H9 (cell line): ENCODE results near the gene VIT. TPM values are rescaled to one million over a fixed set of nuclear protein-coding genes. Genes with fewer than 3 reads are reported as not detected.

ENCODE experiments used
- DNase-seq: peaks from one replicate; pipeline ENCODE4 v3.0.0-alpha.2; 2017
- H2AFZ ChIP-seq: one replicate; pipeline ENCODE4 v1.6.1; 2013; ENCODE audit warnings: mild to moderate bottlenecking, low read length, control low read depth, moderate library complexity
- H2AK5ac ChIP-seq: 2 replicates; pipeline ENCODE4 v1.6.1; 2013; ENCODE audit warnings: low read length, control low read depth, mixed read lengths; ENCODE audit not compliant: insufficient read length
- H2BK120ac ChIP-seq: one replicate; pipeline ENCODE4 v1.6.1; 2013; ENCODE audit warnings: low read depth, mild to moderate bottlenecking, low read length, control low read depth, inconsistent platforms; ENCODE audit not compliant: poor library complexity, severe bottlenecking
- H2BK12ac ChIP-seq: 2 replicates; pipeline ENCODE4 v1.6.1; 2013; ENCODE audit warnings: low read length, control low read depth, mixed read lengths, low read depth; ENCODE audit not compliant: insufficient read length
- H2BK15ac ChIP-seq: 2 replicates; pipeline ENCODE4 v1.6.1; 2013; ENCODE audit warnings: low read depth, low read length, control low read depth
- H2BK20ac ChIP-seq: one replicate; pipeline ENCODE4 v1.6.1; 2013; ENCODE audit warnings: low read depth, mild to moderate bottlenecking, low read length, control low read depth, inconsistent platforms; ENCODE audit not compliant: poor library complexity, severe bottlenecking
- H2BK5ac ChIP-seq: 2 replicates; pipeline ENCODE4 v1.6.1; 2013; ENCODE audit warnings: low read length, control low read depth, mixed read lengths; ENCODE audit not compliant: insufficient read length
- H3K14ac ChIP-seq: 2 replicates; pipeline ENCODE4 v1.6.1; 2013; ENCODE audit warnings: low read length, control low read depth; ENCODE audit not compliant: insufficient read depth
- H3K18ac ChIP-seq: 2 replicates; pipeline ENCODE4 v1.6.1; 2013; ENCODE audit warnings: low read depth, mild to moderate bottlenecking, mixed read lengths, low read length, control low read depth; ENCODE audit not compliant: insufficient read length
- H3K23ac ChIP-seq: 2 replicates; pipeline ENCODE4 v1.6.1; 2013; ENCODE audit warnings: low read length, control low read depth, mixed read lengths, low read depth; ENCODE audit not compliant: insufficient read length
- H3K23me2 ChIP-seq: 2 replicates; pipeline ENCODE4 v1.6.1; 2013; ENCODE audit warnings: low read depth, mild to moderate bottlenecking, mixed read lengths, low read length, control low read depth; ENCODE audit not compliant: insufficient read length, poor library complexity, severe bottlenecking
- H3K27ac ChIP-seq: 2 replicates; pipeline ENCODE4 v1.5.1; 2013; ENCODE audit warnings: low read length, control low read depth, mixed read lengths, low read depth; ENCODE audit not compliant: insufficient read length
- H3K27me3 ChIP-seq: 2 replicates; pipeline ENCODE4 v1.6.1; 2013; ENCODE audit warnings: low read length, control low read depth, inconsistent platforms; ENCODE audit not compliant: insufficient read depth
- H3K4ac ChIP-seq: 2 replicates; pipeline ENCODE4 v1.6.1; 2013; ENCODE audit warnings: low read depth, mild to moderate bottlenecking, control low read depth, inconsistent platforms, low read length, moderate library complexity
- H3K4me1 ChIP-seq: 2 replicates; pipeline ENCODE4 v1.6.1; 2013; ENCODE audit warnings: low read length, control low read depth, inconsistent platforms; ENCODE audit not compliant: insufficient read depth
- H3K4me2 ChIP-seq: 2 replicates; pipeline ENCODE4 v1.6.1; 2013; ENCODE audit warnings: low read length, control low read depth, mixed read lengths; ENCODE audit not compliant: insufficient read length, insufficient read depth
- H3K56ac ChIP-seq: 2 replicates; pipeline ENCODE4 v1.6.1; 2013; ENCODE audit warnings: low read depth, mild to moderate bottlenecking, mixed read lengths, low read length, control low read depth; ENCODE audit not compliant: insufficient read length
- H3K79me1 ChIP-seq: 2 replicates; pipeline ENCODE4 v1.6.1; 2013; ENCODE audit warnings: low read depth, mild to moderate bottlenecking, moderate library complexity, low read length, control low read depth, inconsistent platforms; ENCODE audit not compliant: insufficient read depth, poor library complexity, severe bottlenecking
- H3K79me2 ChIP-seq: 2 replicates; pipeline ENCODE4 v1.6.1; 2013; ENCODE audit warnings: low read length, control low read depth, inconsistent platforms; ENCODE audit not compliant: insufficient read depth
- H3K9ac ChIP-seq: 2 replicates; pipeline ENCODE4 v1.6.1; 2013; ENCODE audit warnings: low read length, control low read depth, mixed read lengths; ENCODE audit not compliant: insufficient read length; ENCODE audit errors: extremely low read depth
- H3K9me3 ChIP-seq: one replicate; pipeline ENCODE4 v1.6.1; 2013; ENCODE audit warnings: low read depth, low read length, inconsistent platforms; ENCODE audit not compliant: control insufficient read depth
- H3T11ph ChIP-seq: one replicate; pipeline ENCODE4 v1.6.1; 2013; ENCODE audit warnings: mild to moderate bottlenecking, low read length, control low read depth, inconsistent platforms
- H4K20me1 ChIP-seq: one replicate; pipeline ENCODE4 v1.6.1; 2013; ENCODE audit not compliant: control insufficient read depth, insufficient read length, insufficient read depth
- H4K5ac ChIP-seq: 2 replicates; pipeline ENCODE4 v1.6.1; 2013; ENCODE audit warnings: low read depth, mild to moderate bottlenecking, mixed read lengths, low read length, control low read depth; ENCODE audit not compliant: insufficient read length
- H4K8ac ChIP-seq: replicated peaks from 2 replicates; pipeline ENCODE4 v1.6.1; 2013; ENCODE audit warnings: low read length, control low read depth, mixed read lengths, low read depth; ENCODE audit not compliant: insufficient read length
- H4K91ac ChIP-seq: 2 replicates; pipeline ENCODE4 v1.6.1; 2013; ENCODE audit warnings: low read depth, mild to moderate bottlenecking, moderate library complexity, mixed read lengths, low read length, control low read depth; ENCODE audit not compliant: insufficient read length
- H3K27ac Mint-ChIP-seq, 3 experiments: 2 replicates in 2 of 3; 3 replicates in 1 of 3; pipeline ENCODE4 v1.8.0; 2020 to 2021; ENCODE audit warnings: mixed read lengths in 3 of 3, mild to moderate bottlenecking in 1 of 3, moderate library complexity in 1 of 3
- H3K27me3 Mint-ChIP-seq: 2 replicates; pipeline ENCODE4 v1.8.0; 2021; ENCODE audit warnings: low read depth, mild to moderate bottlenecking, moderate library complexity, mixed read lengths
- H3K36me3 Mint-ChIP-seq, 3 experiments: 2 replicates in 2 of 3; 3 replicates in 1 of 3; pipeline ENCODE4 v1.8.0; 2020 to 2021; ENCODE audit warnings: low read depth in 3 of 3, mixed read lengths in 3 of 3; ENCODE audit not compliant: insufficient read depth in 1 of 3
- H3K4me1 Mint-ChIP-seq, 2 experiments: 2 replicates each; pipeline ENCODE4 v1.8.0; 2020; ENCODE audit warnings: mixed read lengths in 2 of 2
- H3K4me3 Mint-ChIP-seq, 2 experiments: 2 replicates in 1 of 2; 3 replicates in 1 of 2; pipeline ENCODE4 v1.8.0; 2020 to 2021; ENCODE audit warnings: mild to moderate bottlenecking in 2 of 2, mixed read lengths in 2 of 2, moderate library complexity in 1 of 2
- H3K9me3 Mint-ChIP-seq, 2 experiments: 2 replicates in 1 of 2; 3 replicates in 1 of 2; pipeline ENCODE4 v1.8.0; 2020; ENCODE audit warnings: mild to moderate bottlenecking in 2 of 2, mixed read lengths in 2 of 2, moderate library complexity in 1 of 2
- WGBS: extraction: QIAGEN DNeasy Blood & Tissue Kit; methylation state at CpG from one replicate; pipeline ENCODE4 v1.1.7; 2013; ENCODE audit warnings: missing lambda C conversion rate, low lambda C conversion rate, mixed read lengths; ENCODE audit not compliant: insufficient read length; ENCODE audit errors: extremely low coverage; 5-methylcytosine and 5-hydroxymethylcytosine counted together
- total RNA-seq: library from RNA; stranded (reverse); gene quantifications from 2 replicates; pipeline ENCODE4 v1.2.1, GENCODE V29; 2021
- TF ChIP-seq, protein P1 (sequence below): fragments of 200-600 bp; sonication (generic); conservative IDR thresholded peaks from 3 replicates; pipeline ENCODE4 v1.8.0; 2021; ENCODE audit warnings: antibody characterized with exemption, mild to moderate bottlenecking

The VIT gene
- total RNA-seq, 1 experiment from 2014 or later = 0.15 TPM

DNA sequence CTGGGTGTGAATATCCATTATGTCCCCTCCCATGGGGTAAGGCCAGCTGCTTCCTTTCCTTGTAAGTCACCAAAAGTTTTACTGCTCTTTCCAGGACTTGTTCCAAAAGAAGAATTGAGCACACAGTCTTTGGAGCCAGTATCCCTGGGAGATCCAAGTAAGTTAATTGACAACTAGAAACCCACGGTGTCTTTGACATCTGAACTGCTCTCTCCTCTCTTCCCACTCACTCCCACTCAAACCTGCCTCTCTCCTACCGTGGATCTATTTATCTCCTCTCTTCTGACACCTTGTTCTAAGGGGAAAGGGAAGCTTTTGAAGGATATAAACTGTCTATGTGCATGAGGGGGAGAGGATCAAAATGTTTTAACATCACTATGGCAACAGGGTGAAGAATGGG is 86.7 kb downstream of the VIT start:
- no peak overlapping the region for H2BK20ac ChIP-seq
- H2BK12ac ChIP-seq = no peak overlapping the region
- no peaks in the 10 kb centered on the region for H3K23me2 ChIP-seq
- H3K56ac ChIP-seq = no peak overlapping the region
- H3K9ac ChIP-seq = no peak overlapping the region
- peaks cover 8% of the 10 kb centered on the region; the same call in 1 of the 2 replicates for H3K4me1 ChIP-seq
- H2BK15ac ChIP-seq = no peak overlapping the region
- Mint-ChIP-seq H3K27me3 (no peaks in the 10 kb centered on the region), H3K27ac (no peak overlapping the region), H3K36me3 (no peaks in the 10 kb centered on the region), H3K4me1 (peaks cover 43 to 51% of the 10 kb centered on the region in 2 experiments), H3K9me3 (no peaks in the 10 kb centered on the region), H3K4me3 (no peak overlapping the region)
- H4K5ac ChIP-seq = no peak overlapping the region
- no peak overlapping the region for H3T11ph ChIP-seq
- H3K79me1 ChIP-seq = no peaks in the 10 kb centered on the region
- DNase-seq = no peak
- H2BK5ac ChIP-seq = no peak overlapping the region
- no peaks in the 10 kb centered on the region for H3K9me3 ChIP-seq
- H3K27ac ChIP-seq = no peak overlapping the region
- no peak overlapping the region for H3K23ac ChIP-seq
- H4K20me1 ChIP-seq = no peaks in the 10 kb centered on the region
- H3K14ac ChIP-seq = no peak overlapping the region
- TF ChIP-seq, protein P1, sequence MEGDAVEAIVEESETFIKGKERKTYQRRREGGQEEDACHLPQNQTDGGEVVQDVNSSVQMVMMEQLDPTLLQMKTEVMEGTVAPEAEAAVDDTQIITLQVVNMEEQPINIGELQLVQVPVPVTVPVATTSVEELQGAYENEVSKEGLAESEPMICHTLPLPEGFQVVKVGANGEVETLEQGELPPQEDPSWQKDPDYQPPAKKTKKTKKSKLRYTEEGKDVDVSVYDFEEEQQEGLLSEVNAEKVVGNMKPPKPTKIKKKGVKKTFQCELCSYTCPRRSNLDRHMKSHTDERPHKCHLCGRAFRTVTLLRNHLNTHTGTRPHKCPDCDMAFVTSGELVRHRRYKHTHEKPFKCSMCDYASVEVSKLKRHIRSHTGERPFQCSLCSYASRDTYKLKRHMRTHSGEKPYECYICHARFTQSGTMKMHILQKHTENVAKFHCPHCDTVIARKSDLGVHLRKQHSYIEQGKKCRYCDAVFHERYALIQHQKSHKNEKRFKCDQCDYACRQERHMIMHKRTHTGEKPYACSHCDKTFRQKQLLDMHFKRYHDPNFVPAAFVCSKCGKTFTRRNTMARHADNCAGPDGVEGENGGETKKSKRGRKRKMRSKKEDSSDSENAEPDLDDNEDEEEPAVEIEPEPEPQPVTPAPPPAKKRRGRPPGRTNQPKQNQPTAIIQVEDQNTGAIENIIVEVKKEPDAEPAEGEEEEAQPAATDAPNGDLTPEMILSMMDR = no peak
- H3K4ac ChIP-seq = no peak overlapping the region
- no peak overlapping the region for H4K91ac ChIP-seq
- H3K18ac ChIP-seq = no peak overlapping the region
- no peak overlapping the region for H2AK5ac ChIP-seq
- no peak overlapping the region for H4K8ac ChIP-seq
- no CpG with 5 or more reads among the region's 2 CpGs for WGBS
- no peak overlapping the region for H3K4me2 ChIP-seq
- no peak overlapping the region for H2AFZ ChIP-seq
- H3K79me2 ChIP-seq = no peaks in the 10 kb centered on the region
- no peak overlapping the region for H2BK120ac ChIP-seq
- no peaks in the 10 kb centered on the region for H3K27me3 ChIP-seq
